HG03558 (cell line): ENCODE results near the gene HSDL1.

Experiments
- ATAC-seq: cut with Tn5 transposase; IDR thresholded peaks from one replicate; pipeline ENCODE4 v1.9.1; 2021; ENCODE audit warnings: moderate number of reproducible peaks; ENCODE audit not compliant: unreplicated experiment; ENCODE audit errors: extremely low read depth

Gene HSDL1

DNA sequence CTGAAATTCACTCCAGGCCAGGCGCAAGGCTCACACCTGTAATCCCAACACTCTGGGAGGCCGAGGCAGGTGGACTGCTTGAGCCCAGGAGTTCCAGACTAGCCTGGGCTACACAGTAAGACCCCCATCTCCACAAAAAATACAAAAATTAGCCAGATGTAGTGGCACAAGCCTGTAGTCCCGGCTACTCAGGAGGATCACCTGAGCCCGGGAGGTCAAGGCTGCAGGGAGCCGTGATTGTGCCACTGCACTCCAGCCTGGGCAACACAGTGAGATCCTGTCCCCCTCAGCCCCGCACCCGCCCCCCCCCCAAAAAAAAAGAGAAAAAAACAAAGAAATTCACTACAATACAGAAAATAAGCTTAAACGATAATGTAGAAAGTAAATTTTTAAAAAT is 59.7 kb downstream of the HSDL1 start:
- no peak for ATAC-seq

DNA sequence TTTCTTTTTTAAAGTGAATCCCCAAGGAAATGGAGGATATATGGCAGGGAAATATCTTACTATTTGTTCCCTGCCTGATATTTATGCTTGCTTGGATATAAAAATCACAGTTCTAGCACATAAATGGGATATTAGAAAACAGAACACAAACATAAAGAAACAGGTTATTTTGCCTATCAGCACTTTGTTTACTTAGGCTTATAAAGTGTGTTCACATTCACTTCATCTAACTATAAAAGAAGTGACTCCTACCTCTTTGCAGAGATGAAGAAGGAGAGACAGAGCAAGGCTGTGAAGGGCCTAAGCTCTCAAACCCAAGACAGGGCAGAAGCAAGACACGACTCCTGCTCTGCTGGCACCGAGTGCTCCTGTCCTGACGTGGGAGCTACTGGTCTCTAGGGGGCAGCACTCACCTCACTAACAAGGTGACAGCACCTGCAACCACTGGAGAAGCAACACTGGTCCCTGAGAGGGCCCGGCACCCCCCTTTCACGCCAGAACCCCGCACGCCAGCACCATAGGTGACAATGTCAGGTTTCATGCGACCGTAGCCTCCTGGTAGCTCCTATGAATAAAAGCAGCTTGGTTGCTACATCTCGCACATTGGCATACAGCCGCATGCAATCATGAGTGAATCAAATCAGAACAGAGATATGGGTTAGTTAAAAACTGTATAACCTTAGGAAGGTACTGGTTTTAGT is 60.3 kb downstream of the HSDL1 start:
- ATAC-seq: no peak

DNA sequence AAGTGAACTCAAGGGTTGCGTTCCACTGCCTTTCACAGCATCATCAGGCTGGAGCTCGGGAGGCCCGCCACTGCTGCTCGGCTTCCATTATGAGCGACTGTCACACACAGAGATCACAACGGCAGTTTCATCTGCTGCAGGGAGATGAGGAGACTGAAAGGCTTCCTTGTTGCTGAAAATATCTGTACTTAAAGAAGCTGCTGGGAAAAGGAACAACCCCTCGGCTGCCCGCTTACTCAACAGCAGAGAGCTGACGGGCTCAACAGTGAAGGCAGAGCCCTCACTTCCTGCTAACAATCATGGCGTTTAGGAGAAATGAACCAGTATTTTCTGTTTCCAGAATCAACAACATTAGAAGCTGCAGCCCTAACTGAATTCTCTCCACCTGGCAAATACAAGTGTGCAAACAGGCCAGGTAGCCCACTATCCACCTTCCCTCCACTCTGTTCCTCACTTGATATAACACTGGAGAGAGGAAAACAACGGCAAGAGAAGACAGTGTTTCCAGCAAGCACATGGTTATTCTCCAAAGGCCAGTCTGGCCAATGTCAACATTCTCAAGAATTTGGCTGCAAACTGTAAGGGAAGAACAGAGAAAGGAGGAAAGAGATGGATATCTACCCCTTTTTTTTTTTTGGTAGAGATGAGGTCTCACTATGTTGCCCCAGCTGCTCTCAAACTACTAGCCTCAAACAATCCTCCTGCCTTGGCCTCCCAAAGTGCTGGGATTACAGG is 62.0 kb downstream of the HSDL1 start:
- ATAC-seq: no peak

DNA sequence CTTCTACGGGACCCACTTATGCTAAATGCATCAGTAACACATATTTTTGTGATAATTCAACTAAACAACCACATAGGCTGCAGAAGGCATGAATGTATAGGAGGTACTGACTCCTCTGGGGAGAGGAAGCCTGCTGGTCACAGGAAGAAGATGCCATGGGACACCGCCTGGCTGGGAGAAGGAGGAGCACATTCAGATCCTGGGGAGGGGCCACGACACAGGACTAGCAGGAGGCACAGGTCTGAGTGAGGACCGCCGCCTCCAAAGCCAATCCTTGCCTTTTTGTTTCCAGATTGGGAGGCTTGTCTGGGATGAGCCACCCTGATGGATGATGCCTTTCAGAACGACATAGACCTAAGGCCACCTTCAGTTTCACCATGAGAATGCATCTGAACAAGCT is 62.9 kb downstream of the HSDL1 start:
- ATAC-seq: no peak

DNA sequence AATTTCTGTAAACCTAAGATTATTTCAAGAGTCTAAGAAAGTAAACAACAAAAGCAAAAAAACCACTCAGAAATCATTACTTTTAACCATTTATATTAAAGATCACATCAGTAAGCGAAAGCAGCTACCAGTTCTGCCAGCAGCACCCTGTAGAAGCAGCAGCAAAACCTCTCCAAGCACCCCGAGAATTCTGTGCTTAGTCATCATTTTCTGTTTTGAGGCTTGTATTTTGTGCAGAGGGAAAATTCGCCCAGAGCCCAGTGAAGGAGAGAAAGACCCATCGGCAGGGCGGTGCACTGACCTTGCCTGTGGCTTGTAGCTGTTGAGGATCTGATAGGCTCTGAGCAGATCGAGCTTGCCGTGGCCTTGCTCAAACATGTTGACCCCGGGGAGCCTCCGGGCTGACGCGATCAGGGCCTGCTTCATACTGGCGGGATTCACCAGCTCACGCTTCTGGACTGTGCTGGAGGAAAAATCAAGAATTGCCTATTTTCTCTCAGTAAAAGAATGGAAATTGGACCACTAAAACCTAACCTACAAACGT is 63.5 kb downstream of the HSDL1 start:
- ATAC-seq: no peak

DNA sequence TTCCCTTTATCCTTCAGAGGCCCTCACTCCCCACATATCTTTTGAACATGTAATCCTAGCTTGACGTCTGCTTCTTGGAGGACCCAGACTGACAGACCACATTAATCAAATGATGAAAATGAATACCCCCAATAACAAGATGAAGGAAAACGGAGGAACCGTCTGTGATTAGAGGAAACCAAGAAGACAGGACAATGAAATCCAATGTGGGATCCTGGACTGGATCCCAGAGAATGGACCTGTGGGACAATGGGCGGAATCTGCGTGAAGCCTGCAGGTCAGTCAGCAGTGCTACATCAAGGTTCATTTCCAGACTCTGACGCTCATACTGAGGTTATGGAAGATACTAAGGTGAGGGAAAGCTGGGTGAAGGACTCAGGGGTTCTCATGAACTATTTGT is 64.2 kb downstream of the HSDL1 start:
- no peak for ATAC-seq

DNA sequence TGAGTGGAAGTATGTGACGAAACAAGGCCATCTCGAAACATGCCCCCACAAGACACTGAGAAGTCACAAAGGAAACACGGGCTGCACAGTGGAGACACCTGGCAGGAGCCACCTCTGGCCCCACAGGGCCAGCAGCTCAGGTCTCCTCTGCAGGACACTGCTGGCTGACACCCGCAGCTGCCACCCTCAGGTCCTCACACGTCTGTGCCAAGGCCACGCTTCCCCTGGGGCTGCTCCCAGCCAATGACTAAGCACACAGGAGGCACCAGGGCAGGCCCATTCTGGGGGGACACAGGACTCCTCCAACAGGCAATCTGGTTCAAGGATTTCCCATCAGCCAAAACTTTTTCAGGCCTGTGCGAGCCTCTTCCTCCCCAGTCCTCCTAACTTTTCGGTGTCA is 64.6 kb downstream of the HSDL1 start:
- ATAC-seq: no peak

DNA sequence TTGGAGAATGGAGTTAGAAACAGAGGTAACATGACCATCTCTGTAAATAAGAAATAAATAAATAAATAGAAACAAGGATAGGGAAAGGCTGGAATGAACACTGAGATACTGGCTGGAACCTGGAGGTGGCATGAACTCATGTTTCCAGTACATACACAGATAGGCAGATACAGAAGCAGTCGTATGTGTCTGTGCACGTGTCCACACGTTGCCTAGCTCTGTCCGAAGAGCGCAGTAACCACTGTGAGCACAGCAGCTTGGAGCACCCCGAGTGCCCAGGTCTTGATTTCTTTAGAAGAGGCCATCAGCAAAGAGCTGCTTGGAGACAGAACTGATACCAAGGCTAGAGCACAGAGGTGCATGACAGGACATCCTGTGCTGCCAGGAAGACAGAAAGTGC is 65.3 kb downstream of the HSDL1 start:
- ATAC-seq: no peak

GRCh38 chr16:84075376-84075775 is 69.6 kb downstream of the HSDL1 start:
- no peak for ATAC-seq

DNA sequence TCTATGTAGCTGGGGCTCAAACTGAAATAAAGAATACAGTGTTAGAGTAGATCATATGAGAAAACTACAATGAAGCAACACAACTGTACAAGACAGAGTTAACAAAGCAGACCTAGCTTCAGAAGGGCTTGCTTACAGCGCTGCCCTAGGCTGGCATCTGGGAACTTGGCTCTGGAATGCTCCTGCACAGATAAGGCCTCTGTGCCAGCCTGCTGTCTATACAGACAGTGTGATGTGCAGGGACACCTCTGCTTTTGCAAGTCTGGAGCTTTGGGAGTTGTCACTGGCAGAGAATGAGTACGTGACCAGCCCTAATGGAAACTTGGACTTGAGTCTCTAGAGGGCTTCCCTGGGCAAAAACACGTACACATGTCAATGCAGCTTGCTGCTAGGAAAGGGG is 70.3 kb downstream of the HSDL1 start:
- no peak for ATAC-seq
